Kidney (tissue), 14 donors: ENCODE data around the gene TANGO2. TPM values are rescaled to one million over a fixed set of nuclear protein-coding genes. Genes with fewer than 3 reads are reported as not detected.

ENCODE experiments used
- DNase-seq, 5 donors: peaks; one replicate each; pipeline ENCODE4 v3.0.0-alpha.2; 2013 to 2020
- FAIRE-seq: peaks from 2 replicates; lab custom pipeline; 2012; peaks lifted over from hg19 to GRCh38; lab: Jason Lieb, UNC
- H3K27ac ChIP-seq, 2 donors: one replicate each; pipeline ENCODE4 v1.7.0; 2013; ENCODE audit warnings: low read depth in 2 of 2, low read length in 2 of 2, inconsistent platforms in 1 of 2
- H3K27me3 ChIP-seq: one replicate; pipeline ENCODE4 v1.7.1; 2013; ENCODE audit warnings: low read length, inconsistent platforms; ENCODE audit not compliant: control insufficient read depth, insufficient read depth
- H3K36me3 ChIP-seq, 3 donors: one replicate each; pipeline versions ENCODE4 v1.7.0 to v1.7.1; 2013; ENCODE audit warnings: low read length in 3 of 3, control low read depth in 1 of 3, inconsistent platforms in 1 of 3; ENCODE audit not compliant: insufficient read depth in 3 of 3, control insufficient read depth in 2 of 3
- H3K4me1 ChIP-seq, 3 donors: one replicate each; pipeline versions ENCODE4 v1.7.0 to v1.7.1; 2013; ENCODE audit warnings: low read length in 3 of 3, inconsistent platforms in 1 of 3, low read depth in 1 of 3; ENCODE audit not compliant: control insufficient read depth in 2 of 3, insufficient read depth in 2 of 3
- H3K4me3 ChIP-seq, 3 donors: one replicate each; pipeline versions ENCODE4 v1.7.0 to v1.8.1; 2013; ENCODE audit warnings: low read length in 3 of 3, control low read depth in 1 of 3, inconsistent platforms in 1 of 3
- H3K9ac ChIP-seq, 3 donors: one replicate each; pipeline versions ENCODE4 v1.7.0 to v1.7.1; 2013; ENCODE audit warnings: low read length in 3 of 3, control low read depth in 1 of 3, inconsistent platforms in 1 of 3
- H3K9me3 ChIP-seq, 3 donors: one replicate each; pipeline versions ENCODE4 v1.7.0 to v1.7.1; 2013; ENCODE audit warnings: low read length in 3 of 3, control low read depth in 1 of 3, inconsistent platforms in 1 of 3; ENCODE audit not compliant: control insufficient read depth in 2 of 3, insufficient read depth in 1 of 3
- CTCF ChIP-seq: IDR thresholded peaks from 3 replicates; pipeline ENCODE4 v1.5.1; 2012; ENCODE audit warnings: mild to moderate bottlenecking, moderate library complexity, borderline replicate concordance; ENCODE audit not compliant: insufficient read depth; ENCODE audit errors: extremely low read depth
- intact Hi-C: fragments of 100-400 bp; cut with DNase I; formaldehyde crosslinking; loops from one replicate; pipeline ENCODE4 v1.11.1; 2022
- polyA plus RNA-seq: library from polyadenylated mRNA; stranded (reverse); fragments of 350-450 nt; fragmentation: Illumina TruSeq; extraction: RNeasy Lipid Tissue Mini Kit (QIAGEN cat#74804); gene quantifications from one replicate; pipeline ENCODE4 v1.2.3, GENCODE V29; 2014; ENCODE audit warnings: low read depth, low replicate concordance; ENCODE audit not compliant: insufficient read depth
- total RNA-seq: library from RNA; stranded (reverse); fragmentation: NEBNext Ultra II Directional; extraction: Animal tissue kit (Norgen Biotek cat#: 25700); gene quantifications from one replicate; pipeline ENCODE4 v1.2.1, GENCODE V29; 2021
- donor health status: control.
- donor health status: control.
- donor health status: control.
- donor health status: control.
- donor health status: control.
- donor health status: DM: yes; HTN: yes; CAD: no.
- donor health status: Normal renal cell carcinoma (clear cell type).

TANGO2 gene
- total and polyA plus RNA-seq, 2 donors from 2014 or later = 27.7 to 37.3 TPM

GRCh38 chr22:20009018-20009491 is 11.9 kb upstream of the TANGO2 start:
- peak in 2 of 5 donors; percentile 56 to 73 for DNase-seq
- no peak for TF ChIP-seq CTCF
- Histone ChIP-seq H3K4me3 (no peak overlapping the region), H3K27ac (no peak overlapping the region), H3K9ac (no peak overlapping the region), H3K27me3 (no peaks in the 10 kb centered on the region), H3K9me3 (no peaks in the 10 kb centered on the region), H3K36me3 (no peaks in the 10 kb centered on the region), H3K4me1 (peaks cover 0 to 11% (median 11%) of the 10 kb centered on the region in 3 donors)
- no peak for FAIRE-seq
- intact Hi-C loops = no loop called here

GRCh38 chr22:20009582-20010306 is 11.2 kb upstream of the TANGO2 start:
- Histone ChIP-seq H3K27ac (no peak overlapping the region), H3K36me3 (no peaks in the 10 kb centered on the region), H3K9me3 (no peaks in the 10 kb centered on the region), H3K4me1 (peaks cover 0 to 12% (median 11%) of the 10 kb centered on the region in 3 donors), H3K4me3 (no peak overlapping the region), H3K27me3 (no peaks in the 10 kb centered on the region), H3K9ac (no peak overlapping the region)
- DNase-seq = peak in 2 of 5 donors; percentile 39 to 41
- intact Hi-C loops = loop anchor here (5.0 kb wide), 1 partner anchor 32 kb away; no protein-coding TSS in a partner anchor
- no peak for FAIRE-seq
- TF ChIP-seq CTCF = no peak

- peaks cover 2% of the 10 kb centered on the region for H3K27me3 ChIP-seq
- no peak for TF ChIP-seq CTCF
- peak in 2 of 5 donors; percentile 41 to 70 for DNase-seq
- H3K4me3 ChIP-seq = no peak overlapping the region
- intact Hi-C loops = loop anchor here (5.0 kb wide), 1 partner anchor 33 kb away; no protein-coding TSS in a partner anchor
- H3K9me3 ChIP-seq = no peaks in the 10 kb centered on the region
- H3K27ac ChIP-seq = no peak overlapping the region
- no peak for FAIRE-seq
- no peaks in the 10 kb centered on the region for H3K36me3 ChIP-seq
- no peak overlapping the region for H3K9ac ChIP-seq
- peaks cover 0 to 19% (median 11%) of the 10 kb centered on the region in 3 donors for H3K4me1 ChIP-seq
Measured at GRCh38 chr22:20010307-20011122, 10.4 kb upstream of the TANGO2 start.
